Thoracic aorta endothelial cell (primary cell): ENCODE measurements around the gene SSNA1. TPM values are rescaled to one million over a fixed set of nuclear protein-coding genes. Genes with fewer than 3 reads are reported as not detected.

Source experiments
- small RNA-seq: library from RNA; depleted of rRNA; stranded (forward); fragments of <200 nt; gene quantifications from one replicate; pipeline ENCODE3, GENCODE V24; 2012
- total RNA-seq: library from RNA; depleted of rRNA; stranded (reverse); fragments of >200 nt; gene quantifications from 2 replicates; pipeline ENCODE4 v1.2.3, GENCODE V29; 2012

Gene SSNA1, protein sequence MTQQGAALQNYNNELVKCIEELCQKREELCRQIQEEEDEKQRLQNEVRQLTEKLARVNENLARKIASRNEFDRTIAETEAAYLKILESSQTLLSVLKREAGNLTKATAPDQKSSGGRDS
- 84.6 and 91.9 TPM in 2 replicates for total RNA-seq

GRCh38 chr9:137188490-137189296 is at the start of gene SSNA1, which contains the start of gene ANAPC2:
Gene SSNA1, plus strand, starts transcription at chr9:137188676. Its CDS starts 51 bp downstream, at chr9:137188727.
Gene ANAPC2, minus strand, starts transcription at chr9:137188560. Its CDS starts 28 bp downstream, at chr9:137188532.

GRCh38 chr9:137138722-137139467 is 49.6 kb upstream of the SSNA1 start, which contains the start of gene GRIN1:
Gene GRIN1, plus strand, starts transcription at chr9:137139154. Its CDS starts 333 bp downstream, at chr9:137139487.

DNA sequence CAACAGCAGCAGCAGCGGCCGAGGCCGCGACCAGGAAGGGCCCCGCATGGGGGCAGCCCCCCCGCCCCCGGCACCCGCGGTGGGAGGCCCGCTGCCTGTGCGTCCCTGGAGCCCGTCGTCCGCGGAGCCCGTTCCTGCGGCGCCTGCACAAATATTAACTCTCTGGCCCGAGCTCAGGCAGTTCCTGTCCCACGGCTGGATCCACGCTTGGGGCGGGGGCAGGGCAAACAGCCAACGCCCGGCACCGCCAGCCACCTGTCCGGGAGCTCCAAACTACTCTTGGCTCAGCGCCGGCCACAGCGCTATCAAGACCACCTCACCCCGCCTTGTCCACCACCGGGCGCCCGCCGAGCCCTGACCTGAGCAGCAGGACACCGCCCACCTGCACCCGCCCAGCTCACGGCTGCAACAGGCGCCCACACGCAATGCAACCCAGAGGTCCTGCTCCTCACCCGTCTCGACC is 18.5 kb upstream of the SSNA1 start, which contains the start of gene LRRC26:
LRRC26 (minus strand) TSS at position 156 of the 463 bp plus-strand sequence; CDS start at position 48, 108 bp downstream.

GRCh38 chr9:137200311-137201204 is 12.1 kb downstream of the SSNA1 start, which contains the start of gene TPRN:
Gene TPRN, minus strand, starts transcription at chr9:137200741. Its CDS starts 30 bp downstream, at chr9:137200711.

DNA sequence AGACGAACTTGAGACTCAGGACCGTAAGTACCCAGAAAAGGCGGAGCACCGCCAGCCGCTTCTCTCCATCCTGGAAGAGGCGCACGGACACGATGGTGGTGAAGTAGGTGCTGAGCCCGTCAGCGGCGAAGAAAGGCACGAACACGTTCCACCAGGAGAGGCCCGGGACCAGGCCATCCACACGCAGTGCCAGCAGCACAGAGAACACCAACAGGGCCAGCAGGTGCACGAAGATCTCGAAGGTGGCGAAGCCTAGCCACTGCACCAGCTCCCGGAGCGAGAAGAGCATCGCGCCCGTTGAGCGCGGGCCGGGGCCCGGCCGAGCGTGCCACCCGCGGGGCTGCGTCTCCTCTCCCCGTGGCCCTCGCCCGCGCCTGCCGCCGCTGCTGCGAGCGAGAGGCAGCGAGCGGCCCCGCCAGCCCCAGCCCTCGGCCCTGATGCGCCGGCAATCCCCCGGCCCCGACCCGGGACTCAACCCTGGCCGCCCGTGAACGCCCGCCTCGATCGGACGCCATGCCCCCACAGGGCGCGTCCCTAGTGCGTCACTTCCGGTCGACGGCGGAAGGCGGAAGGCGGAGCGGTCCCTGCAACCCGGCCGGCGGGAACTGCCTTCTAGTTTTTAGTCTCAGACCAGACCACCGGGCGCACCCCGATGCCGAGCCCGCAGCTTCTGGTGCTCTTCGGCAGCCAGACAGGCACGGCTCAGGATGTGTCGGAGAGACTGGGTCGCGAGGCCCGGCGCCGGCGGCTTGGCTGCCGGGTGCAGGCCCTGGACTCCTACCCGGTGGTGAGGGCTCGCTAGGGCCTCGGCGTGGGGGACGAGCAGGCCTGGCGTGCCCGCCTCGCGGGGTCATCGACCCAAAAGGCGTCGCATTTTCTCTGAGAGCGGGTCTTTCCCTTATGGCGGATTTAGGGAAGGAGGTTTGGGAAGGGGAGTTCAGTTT is 16.9 kb downstream of the SSNA1 start, which contains the start of the genes NDOR1 and TMEM203:
NDOR1 (plus strand) TSS at position 575 of the 944 bp plus-strand sequence; CDS start at position 653, 78 bp downstream.
TMEM203 (minus strand) TSS at position 523 of the 944 bp plus-strand sequence; CDS start at position 289, 234 bp downstream.

DNA sequence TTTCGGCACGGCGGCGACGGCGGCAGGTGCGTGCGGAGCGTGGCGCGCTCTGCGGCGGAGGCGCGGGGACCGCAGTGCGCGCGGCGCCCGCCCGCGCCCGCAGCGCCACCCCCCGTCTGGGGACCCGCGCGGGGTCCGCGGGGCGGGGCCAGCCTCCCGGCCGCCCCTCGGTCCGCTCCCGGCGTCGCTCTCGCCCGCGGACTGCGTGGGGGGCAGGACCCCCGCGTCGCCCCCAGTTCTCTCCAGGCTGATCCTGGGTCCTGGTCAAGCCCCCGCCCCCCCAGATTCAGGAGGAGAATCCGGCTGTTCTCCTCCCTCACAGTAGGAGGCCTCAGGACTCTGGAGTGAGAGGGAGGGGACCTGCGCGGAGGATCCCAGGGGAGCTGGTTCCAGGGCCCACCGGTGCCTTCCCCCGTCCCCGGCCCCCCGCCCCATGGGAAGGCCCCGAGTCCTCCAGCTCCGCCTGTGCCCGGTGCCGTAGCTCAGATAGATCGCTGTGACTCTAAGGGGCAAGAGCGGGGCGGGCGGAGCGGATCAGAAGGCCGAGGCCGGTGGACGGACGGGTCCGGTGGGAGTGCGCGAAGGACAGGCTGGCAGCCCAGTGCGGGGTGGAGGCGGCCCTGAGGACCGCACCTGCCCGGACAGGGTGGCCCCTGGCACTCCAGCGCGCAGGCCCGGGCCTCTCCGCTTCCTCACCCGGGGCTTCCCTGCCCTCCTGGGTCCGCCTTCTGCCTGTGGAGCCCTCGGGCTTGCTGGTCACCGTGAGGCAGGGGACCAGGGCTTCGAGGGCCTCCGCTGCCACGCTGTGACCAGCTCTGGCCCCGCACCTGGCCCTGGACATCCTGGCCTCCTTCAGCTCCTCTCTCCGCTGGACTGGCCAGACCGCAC is 34.0 kb downstream of the SSNA1 start, which contains the start of gene RNF208:
RNF208 (minus strand) TSS at position 51 of the 888 bp plus-strand sequence. CDS start 1,028 bp downstream, outside the sequence.

DNA sequence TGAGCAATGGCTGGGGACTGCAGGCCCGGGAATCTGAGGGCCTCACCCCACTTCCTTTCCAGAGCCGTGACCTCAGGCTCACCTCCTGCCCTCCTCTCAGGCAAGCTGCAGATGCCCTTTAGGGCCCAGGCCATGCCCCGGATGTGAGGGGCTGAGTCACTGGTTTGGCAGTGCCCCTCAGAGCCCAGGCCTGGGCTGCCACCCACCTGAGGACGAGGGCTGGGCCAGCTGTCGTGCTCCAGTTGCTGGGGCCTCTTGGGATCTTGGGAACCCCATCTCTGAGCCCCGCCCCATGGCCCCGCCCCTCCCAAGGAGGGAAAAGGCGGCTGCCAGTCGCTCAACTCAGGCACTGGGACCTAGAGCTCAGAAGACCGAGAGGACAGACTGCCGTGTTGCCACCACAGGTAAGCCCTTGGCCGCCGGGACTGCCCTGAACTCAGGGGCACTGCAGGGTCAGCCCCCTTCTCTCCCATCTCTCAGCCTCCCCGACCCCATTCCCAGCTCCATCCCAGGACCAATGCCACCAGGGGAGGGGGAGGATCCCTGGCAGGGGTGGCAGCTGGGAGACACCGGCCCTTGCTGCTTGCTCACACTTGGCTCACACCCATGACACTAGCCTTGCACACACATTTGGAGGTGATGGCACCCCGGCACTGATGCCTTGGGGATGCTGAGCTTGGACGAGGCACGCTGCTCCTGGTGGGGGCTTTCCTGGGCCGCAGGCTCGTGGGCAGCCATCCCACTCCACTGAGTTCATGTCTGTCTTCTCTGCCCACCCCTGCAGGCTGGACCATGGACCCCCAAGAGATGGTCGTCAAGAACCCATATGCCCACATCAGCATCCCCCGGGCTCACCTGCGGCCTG is 36.6 kb downstream of the SSNA1 start, which contains the start of gene CYSRT1:
CYSRT1 (plus strand) TSS at position 345 of the 865 bp plus-strand sequence; CDS start at position 793, 448 bp downstream.

GRCh38 chr9:137227054-137227852 is 38.8 kb downstream of the SSNA1 start, which contains the start of gene RNF224:
Gene RNF224, plus strand, starts transcription at chr9:137227502. Its CDS starts 834 bp downstream, at chr9:137228336.

GRCh38 chr9:137230705-137231371 is 42.4 kb downstream of the SSNA1 start, which contains the start of gene SLC34A3:
Gene SLC34A3, plus strand, starts transcription at chr9:137230901. Its CDS starts 802 bp downstream, at chr9:137231703.

Small RNA genes within 50 kb of the gene (small RNA-seq; reads per million reads assigned to genes)
- gene MIR3621 = not detected

Other genes with a start within 250 kb of the SSNA1 start
- 95.3 and 115 TPM in 2 replicates for gene FBXW5, start 243.9 kb upstream of the SSNA1 start, total RNA-seq
- not detected in 2 replicates for gene C8G, start 243.4 kb upstream of the SSNA1 start, total RNA-seq
- gene LCN12, start 236.4 kb upstream of the SSNA1 start, total RNA-seq = not detected in 2 replicates
- not detected in 2 replicates for gene PTGDS, start 211.2 kb upstream of the SSNA1 start, total RNA-seq
- not detected in 2 replicates for gene LCNL1, start 205.7 kb upstream of the SSNA1 start, total RNA-seq
- 16.6 and 17.4 TPM in 2 replicates for gene PAXX, start 196.3 kb upstream of the SSNA1 start, total RNA-seq
- 0.14 and 0.27 TPM in 2 replicates for gene CLIC3, start 192.1 kb upstream of the SSNA1 start, total RNA-seq
- gene ABCA2, start 160.4 kb upstream of the SSNA1 start, total RNA-seq = 11.0 and 12.3 TPM in 2 replicates
- gene FUT7, start 156.6 kb upstream of the SSNA1 start, total RNA-seq = not detected in 2 replicates
- 39.0 and 47.4 TPM in 2 replicates for gene NPDC1, start 142.5 kb upstream of the SSNA1 start, total RNA-seq
- not detected in 2 replicates for gene ENTPD2, start 134.6 kb upstream of the SSNA1 start, total RNA-seq
- 19.7 and 36.7 TPM in 2 replicates for gene SAPCD2, start 118.1 kb upstream of the SSNA1 start, total RNA-seq
- gene UAP1L1, start 111.2 kb upstream of the SSNA1 start, total RNA-seq = 16.2 and 20.7 TPM in 2 replicates
- 45.7 and 53.3 TPM in 2 replicates for gene MAN1B1, start 101.7 kb upstream of the SSNA1 start, total RNA-seq
- 55.6 and 69.3 TPM in 2 replicates for gene DPP7, start 73.9 kb upstream of the SSNA1 start, total RNA-seq
- gene GRIN1, start 49.5 kb upstream of the SSNA1 start, total RNA-seq = under 0.01 and 0.14 TPM in 2 replicates
- not detected in 2 replicates for gene LRRC26, start 18.6 kb upstream of the SSNA1 start, total RNA-seq
- not detected in 2 replicates for gene TMEM210, start 16.6 kb upstream of the SSNA1 start, total RNA-seq
- 28.2 and 31.2 TPM in 2 replicates for gene ANAPC2, start 116 bp upstream of the SSNA1 start, total RNA-seq
- gene TPRN, start 12.1 kb downstream of the SSNA1 start, total RNA-seq = 6.3 and 8.7 TPM in 2 replicates
- gene TMEM203, start 17.0 kb downstream of the SSNA1 start, total RNA-seq = 25.2 and 27.3 TPM in 2 replicates
- 8.2 and 11.1 TPM in 2 replicates for gene NDOR1, start 17.0 kb downstream of the SSNA1 start, total RNA-seq
- 0.13 and 0.43 TPM in 2 replicates for gene RNF208, start 33.6 kb downstream of the SSNA1 start, total RNA-seq
- 0.27 and 0.29 TPM in 2 replicates for gene CYSRT1, start 36.5 kb downstream of the SSNA1 start, total RNA-seq
- gene RNF224, start 38.8 kb downstream of the SSNA1 start, total RNA-seq = 0.07 TPM in 1 of 2 replicates, not detected in the other
- gene SLC34A3, start 42.2 kb downstream of the SSNA1 start, total RNA-seq = not detected in 2 replicates
- gene TUBB4B, start 52.6 kb downstream of the SSNA1 start, total RNA-seq = 240 and 376 TPM in 2 replicates
- not detected in 2 replicates for gene STPG3, start 62.6 kb downstream of the SSNA1 start, total RNA-seq
- 52.3 and 62.5 TPM in 2 replicates for gene NELFB, start 66.7 kb downstream of the SSNA1 start, total RNA-seq
- 48.3 and 50.1 TPM in 2 replicates for gene TOR4A, start 89.0 kb downstream of the SSNA1 start, total RNA-seq
- gene NRARP, start 113.6 kb downstream of the SSNA1 start, total RNA-seq = 12.1 and 16.5 TPM in 2 replicates
- 9.0 and 9.3 TPM in 2 replicates for gene EXD3, start 234.5 kb downstream of the SSNA1 start, total RNA-seq
- gene NOXA1, start 234.7 kb downstream of the SSNA1 start, total RNA-seq = 0.27 and 0.29 TPM in 2 replicates